Prostate gland (tissue), 2 donors: Measurements from ENCODE around the gene RAI2. TPM values are rescaled to one million over a fixed set of nuclear protein-coding genes. Genes with fewer than 3 reads are reported as not detected.

Experiments
- DNase-seq: peaks from one replicate; pipeline ENCODE4 v3.0.0-alpha.2; 2019; ENCODE audit warnings: low spot score
- H3K27ac ChIP-seq, 2 donors: fragments of 200-600 bp; sonication (generic); 2 replicates each; pipeline ENCODE4 v1.5.1; 2017 to 2019
- H3K27me3 ChIP-seq: fragments of 200-600 bp; sonication (generic); replicated peaks from 2 replicates; pipeline ENCODE4 v1.5.1; 2019; ENCODE audit not compliant: insufficient read depth
- H3K36me3 ChIP-seq, 2 donors: fragments of 200-600 bp; sonication (generic); 1 replicate in 1 of 2; 2 replicates in 1 of 2; pipeline versions ENCODE4 v1.5.1 to v1.8.1; 2017 to 2019
- H3K4me1 ChIP-seq: fragments of 200-600 bp; sonication (generic); replicated peaks from 2 replicates; pipeline ENCODE4 v1.5.1; 2019
- H3K4me3 ChIP-seq, 2 donors: fragments of 200-600 bp; sonication (generic); 2 replicates each; pipeline ENCODE4 v1.5.1; 2017 to 2019
- H3K9me3 ChIP-seq: fragments of 200-600 bp; sonication (generic); 2 replicates; pipeline ENCODE4 v1.5.1; 2017
- CTCF ChIP-seq, 4 experiments: fragments of 200-600 bp in 2 of 4; fragments of 450-650 bp in 2 of 4; sonication (generic) in 2 of 4; IDR thresholded peaks; 1 replicate in 3 of 4; 2 replicates in 1 of 4; pipeline ENCODE4 v1.5.1; 2016 to 2019; ENCODE audit warnings: antibody characterized with exemption in 4 of 4, mild to moderate bottlenecking in 2 of 4, moderate library complexity in 2 of 4
- POLR2A ChIP-seq: fragments of 450-650 bp; IDR thresholded peaks from one replicate; pipeline ENCODE4 v1.6.1; 2016; ENCODE audit warnings: antibody characterized with exemption, mild to moderate bottlenecking
- POLR2AphosphoS5 ChIP-seq: sonication (generic); formaldehyde crosslinking; IDR thresholded peaks from one replicate; pipeline ENCODE4 v1.6.1; 2017; ENCODE audit warnings: antibody characterized with exemption
- WGBS: methylation state at CpG from one replicate; pipeline ENCODE4 v1.1.5; 2018; 5-methylcytosine and 5-hydroxymethylcytosine counted together
- intact Hi-C: fragments of 100-400 bp; cut with DNase I; formaldehyde crosslinking; loops from one replicate; pipeline ENCODE4 v1.14.2; 2022
- total RNA-seq, 2 donors: library from RNA; depleted of rRNA; stranded (reverse); fragments of >200 nt; gene quantifications; one replicate each; pipeline ENCODE4 v1.1.0, GENCODE V29; 2016

RAI2 gene
- total RNA-seq, 2 donors from 2014 or later = 11.5 to 19.1 TPM

- Histone ChIP-seq H3K27ac (no peak overlapping the region), H3K4me1 (no peaks in the 10 kb centered on the region), H3K36me3 (no peaks in the 10 kb centered on the region), H3K27me3 (no peaks in the 10 kb centered on the region), H3K4me3 (no peak overlapping the region), H3K9me3 (no peaks in the 10 kb centered on the region)
- WGBS = 17% methylated on average over 2 of the region's 2 CpGs
- DNase-seq = no peak
- intact Hi-C loops = no loop called here
- TF ChIP-seq POLR2A = no peak
- TF ChIP-seq POLR2AphosphoS5 = no peak
- TF ChIP-seq CTCF (IDR thresholded peaks at IDR 0.05) = no peak
Observed at GRCh38 chrX:17854069-17854468, 7.0 kb downstream of the RAI2 start.

GRCh38 chrX:17851874-17852273 lies 9.2 kb downstream of the RAI2 start:
- TF ChIP-seq POLR2AphosphoS5 = no peak
- TF ChIP-seq POLR2A = no peak
- no peak for TF ChIP-seq CTCF (IDR thresholded peaks at IDR 0.05)
- Histone ChIP-seq H3K4me1 (no peaks in the 10 kb centered on the region), H3K9me3 (no peaks in the 10 kb centered on the region), H3K27ac (no peak overlapping the region), H3K27me3 (no peaks in the 10 kb centered on the region), H3K36me3 (no peaks in the 10 kb centered on the region), H3K4me3 (no peak overlapping the region)
- DNase-seq = no peak
- intact Hi-C loops = no loop called here
- WGBS = 74% methylated on average over 7 of the region's 7 CpGs

- DNase-seq = no peak
- Histone ChIP-seq H3K27me3 (no peaks in the 10 kb centered on the region), H3K9me3 (no peaks in the 10 kb centered on the region), H3K27ac (no peak overlapping the region), H3K4me3 (no peak overlapping the region), H3K4me1 (no peaks in the 10 kb centered on the region), H3K36me3 (no peaks in the 10 kb centered on the region)
- intact Hi-C loops = no loop called here
- 88% methylated on average over 7 of the region's 7 CpGs for WGBS
- TF ChIP-seq CTCF (IDR thresholded peaks at IDR 0.05) (no peak), POLR2A (no peak), POLR2AphosphoS5 (no peak)
Observed at GRCh38 chrX:17848545-17849265, 12.4 kb downstream of the RAI2 start.

- TF ChIP-seq POLR2A (no peak), POLR2AphosphoS5 (no peak), CTCF (IDR thresholded peaks at IDR 0.05) (no peak)
- Histone ChIP-seq H3K36me3 (no peaks in the 10 kb centered on the region), H3K4me3 (no peak overlapping the region), H3K27me3 (no peaks in the 10 kb centered on the region), H3K4me1 (no peaks in the 10 kb centered on the region), H3K27ac (no peak overlapping the region), H3K9me3 (no peaks in the 10 kb centered on the region)
- WGBS = 70% methylated on average over 2 of the region's 2 CpGs
- intact Hi-C loops = no loop called here
- DNase-seq = no peak
Observed at GRCh38 chrX:17846045-17846444, 15.1 kb downstream of the RAI2 start.

- Histone ChIP-seq H3K27ac (no peak overlapping the region), H3K27me3 (no peaks in the 10 kb centered on the region), H3K36me3 (no peaks in the 10 kb centered on the region), H3K4me3 (no peak overlapping the region), H3K9me3 (no peaks in the 10 kb centered on the region), H3K4me1 (no peaks in the 10 kb centered on the region)
- WGBS = 47% methylated on average over 2 of the region's 2 CpGs
- intact Hi-C loops = no loop called here
- no peak for TF ChIP-seq POLR2AphosphoS5
- TF ChIP-seq POLR2A = no peak
- TF ChIP-seq CTCF (IDR thresholded peaks at IDR 0.05) = no peak
- no peak for DNase-seq
Observed at GRCh38 chrX:17844236-17844635, 16.9 kb downstream of the RAI2 start.
